AG09309 (cell line): ENCODE measurements around the gene TMPRSS3.
"Not testable (repeated sequence)": the region's sequence is repeated elsewhere in the genome, so short reads cannot be mapped to it uniquely, and the experiment has no call there.

Source experiments
- DNase-seq: peaks from one replicate; pipeline ENCODE4 v3.0.0-alpha.2; 2010; ENCODE audit warnings: low read depth
- H3K4me3 ChIP-seq: 2 replicates; pipeline ENCODE4 v1.5.1; 2011; ENCODE audit warnings: mild to moderate bottlenecking, low read depth, low read length, moderate library complexity; ENCODE audit not compliant: control insufficient read depth
- TF ChIP-seq, protein P1 (sequence below): IDR thresholded peaks from 2 replicates; pipeline ENCODE4 v1.5.1; 2011; ENCODE audit warnings: mild to moderate bottlenecking, low read depth, low read length, inconsistent platforms; ENCODE audit not compliant: insufficient read depth, control insufficient read depth; ENCODE audit errors: missing control alignments

The TMPRSS3 gene

DNA sequence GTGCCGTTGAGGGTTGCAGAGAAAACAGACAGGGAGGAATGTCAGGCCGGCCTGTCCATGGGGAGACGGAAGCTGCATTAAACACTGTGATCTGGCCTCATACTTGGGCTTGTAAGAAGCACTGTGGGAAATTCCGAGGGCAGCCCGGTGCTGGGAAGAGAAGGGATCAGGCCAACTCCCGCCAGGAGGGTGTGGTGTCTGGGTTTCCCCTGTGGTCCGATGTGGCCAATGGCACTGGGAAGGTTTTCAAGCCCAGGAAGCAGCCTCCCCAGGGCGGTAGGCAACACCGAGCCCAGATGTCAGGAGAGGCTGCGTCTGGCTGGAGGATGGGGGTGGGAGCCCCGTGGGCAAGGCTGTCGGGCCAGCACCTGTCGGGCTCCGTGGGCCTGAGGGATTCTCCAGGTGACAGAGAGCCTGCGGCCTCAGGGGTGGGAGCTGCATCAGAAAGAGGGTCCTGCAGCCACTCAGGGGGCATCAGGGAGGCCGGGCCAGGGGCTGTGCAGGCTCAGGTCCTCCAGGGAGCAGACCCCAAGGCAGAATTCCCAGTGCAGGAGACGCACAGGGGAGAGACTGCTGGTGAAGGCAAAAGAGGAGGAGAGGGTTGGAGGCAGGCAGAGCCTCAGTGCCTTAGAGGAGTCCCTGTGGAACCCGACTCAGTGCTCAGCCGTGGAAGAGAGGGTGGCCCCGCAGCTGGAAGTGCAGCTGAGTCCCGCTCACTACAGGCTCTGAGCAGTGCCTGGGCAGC, 16.2 kb upstream of the TMPRSS3 start:
- no peak for DNase-seq
- H3K4me3 ChIP-seq, result no peak overlapping the region
- TF ChIP-seq, protein P1, sequence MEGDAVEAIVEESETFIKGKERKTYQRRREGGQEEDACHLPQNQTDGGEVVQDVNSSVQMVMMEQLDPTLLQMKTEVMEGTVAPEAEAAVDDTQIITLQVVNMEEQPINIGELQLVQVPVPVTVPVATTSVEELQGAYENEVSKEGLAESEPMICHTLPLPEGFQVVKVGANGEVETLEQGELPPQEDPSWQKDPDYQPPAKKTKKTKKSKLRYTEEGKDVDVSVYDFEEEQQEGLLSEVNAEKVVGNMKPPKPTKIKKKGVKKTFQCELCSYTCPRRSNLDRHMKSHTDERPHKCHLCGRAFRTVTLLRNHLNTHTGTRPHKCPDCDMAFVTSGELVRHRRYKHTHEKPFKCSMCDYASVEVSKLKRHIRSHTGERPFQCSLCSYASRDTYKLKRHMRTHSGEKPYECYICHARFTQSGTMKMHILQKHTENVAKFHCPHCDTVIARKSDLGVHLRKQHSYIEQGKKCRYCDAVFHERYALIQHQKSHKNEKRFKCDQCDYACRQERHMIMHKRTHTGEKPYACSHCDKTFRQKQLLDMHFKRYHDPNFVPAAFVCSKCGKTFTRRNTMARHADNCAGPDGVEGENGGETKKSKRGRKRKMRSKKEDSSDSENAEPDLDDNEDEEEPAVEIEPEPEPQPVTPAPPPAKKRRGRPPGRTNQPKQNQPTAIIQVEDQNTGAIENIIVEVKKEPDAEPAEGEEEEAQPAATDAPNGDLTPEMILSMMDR, result no peak

DNA sequence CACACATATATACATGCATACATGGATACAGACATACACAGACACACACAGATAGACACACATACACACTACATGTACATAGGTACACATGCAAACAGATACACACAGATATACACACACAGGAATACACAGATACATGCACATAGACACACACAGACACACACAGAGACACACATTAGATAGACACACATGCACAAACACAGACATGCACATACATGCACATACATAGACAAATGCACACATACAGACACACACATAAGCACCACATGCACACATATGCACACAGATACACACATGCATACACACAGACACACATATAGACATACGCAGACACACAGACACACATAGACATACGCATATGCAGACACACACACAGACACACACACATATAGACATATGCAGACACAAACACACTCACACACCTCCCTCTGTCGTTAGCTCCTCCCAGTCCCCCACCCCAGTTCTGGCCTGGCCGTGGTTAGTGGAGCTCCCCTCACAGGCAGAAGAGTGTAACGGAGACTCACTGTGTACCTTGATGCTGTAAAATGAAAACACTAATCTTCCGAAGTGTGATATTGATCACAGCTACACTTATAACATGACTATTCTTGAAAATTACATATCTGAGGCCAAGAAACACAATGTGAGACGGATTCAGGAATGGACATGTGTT, 15.5 kb upstream of the TMPRSS3 start:
- H3K4me3 ChIP-seq, result no peak overlapping the region
- TF ChIP-seq, protein P1, result no peak
- DNase-seq, result no peak

DNA sequence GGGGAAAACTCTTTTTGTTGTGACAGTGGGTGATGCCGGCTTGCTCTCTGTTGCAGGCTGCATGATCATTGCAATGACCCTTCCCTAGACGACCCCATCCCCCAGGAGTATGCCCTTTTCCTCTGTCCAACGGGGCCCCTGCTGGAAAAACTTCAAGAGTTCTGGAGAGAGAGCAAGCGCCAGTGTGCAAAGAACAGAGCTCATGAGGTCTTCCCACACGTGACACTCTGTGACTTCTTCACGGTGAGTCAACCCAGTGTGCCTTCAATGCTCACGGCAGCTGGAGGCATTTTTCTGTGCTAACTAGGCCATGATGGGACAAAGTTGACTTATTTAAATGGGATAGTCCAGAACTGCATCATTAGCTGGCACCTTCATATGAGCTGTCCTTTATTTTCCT, 13.5 kb upstream of the TMPRSS3 start:
- no peak for DNase-seq
- TF ChIP-seq, protein P1, result no peak
- no peak overlapping the region for H3K4me3 ChIP-seq

DNA sequence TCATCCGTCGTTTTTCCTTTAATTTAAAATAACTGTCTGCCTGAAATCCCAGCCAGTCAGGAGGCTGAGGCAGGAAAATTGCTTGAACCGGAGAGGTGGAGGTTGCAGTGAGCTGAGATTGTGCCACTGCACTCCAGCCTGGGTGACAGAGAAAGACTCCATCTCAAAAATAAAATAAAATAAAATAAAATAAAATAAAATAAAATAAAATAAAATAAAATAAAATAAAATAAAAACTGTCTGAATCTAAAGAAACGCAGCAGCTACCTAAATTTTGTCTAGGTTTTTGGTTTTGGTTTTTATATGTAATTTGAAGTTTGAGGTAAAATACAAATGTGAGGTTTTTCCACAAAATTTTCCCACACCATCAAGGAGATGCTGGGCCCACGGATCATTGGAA, 12.9 kb upstream of the TMPRSS3 start:
- not testable (repeated sequence) for DNase-seq, H3K4me3 ChIP-seq

DNA sequence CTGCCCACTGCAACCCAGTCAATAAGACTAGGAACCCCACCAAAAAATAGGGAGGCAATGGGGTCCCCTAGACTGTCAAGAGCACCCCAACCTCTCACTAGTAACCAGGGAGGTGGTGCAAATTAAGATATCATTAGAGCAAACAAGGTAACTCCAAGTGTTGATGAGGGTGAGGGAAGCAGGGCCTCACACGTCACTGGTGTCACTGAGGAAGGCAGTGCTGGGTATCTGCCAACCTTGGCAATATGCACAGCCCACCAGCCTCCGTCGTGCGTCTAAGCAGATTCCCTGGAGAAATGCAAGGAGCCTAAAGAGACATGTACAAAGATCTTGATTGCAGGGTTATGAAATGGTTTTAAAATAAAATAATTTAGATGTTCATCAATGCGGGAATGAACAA, 11.6 kb upstream of the TMPRSS3 start:
- no peak overlapping the region for H3K4me3 ChIP-seq
- DNase-seq, result no peak
- TF ChIP-seq, protein P1, result no peak

DNA sequence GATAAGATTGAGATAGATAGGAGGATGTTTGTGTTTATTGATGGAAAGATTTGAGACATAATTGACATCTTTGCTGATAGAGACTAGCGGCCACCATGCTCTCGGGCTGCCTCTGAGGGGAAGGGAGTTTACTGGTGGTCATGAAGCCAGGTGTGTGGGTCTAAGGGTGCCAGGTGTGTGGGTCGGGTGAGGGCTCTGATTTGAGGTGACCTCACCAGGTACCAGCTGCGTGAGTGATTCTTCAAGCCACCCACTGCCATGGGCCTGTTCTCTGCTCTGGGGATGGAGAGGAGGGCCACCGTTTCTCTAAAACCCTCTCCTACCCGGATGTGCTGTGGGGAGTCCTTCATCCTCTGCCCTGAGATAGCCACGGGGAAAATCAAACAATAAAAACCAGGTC, 11.0 kb upstream of the TMPRSS3 start:
- H3K4me3 ChIP-seq, result no peak overlapping the region
- TF ChIP-seq, protein P1, result no peak
- DNase-seq, result no peak

DNA sequence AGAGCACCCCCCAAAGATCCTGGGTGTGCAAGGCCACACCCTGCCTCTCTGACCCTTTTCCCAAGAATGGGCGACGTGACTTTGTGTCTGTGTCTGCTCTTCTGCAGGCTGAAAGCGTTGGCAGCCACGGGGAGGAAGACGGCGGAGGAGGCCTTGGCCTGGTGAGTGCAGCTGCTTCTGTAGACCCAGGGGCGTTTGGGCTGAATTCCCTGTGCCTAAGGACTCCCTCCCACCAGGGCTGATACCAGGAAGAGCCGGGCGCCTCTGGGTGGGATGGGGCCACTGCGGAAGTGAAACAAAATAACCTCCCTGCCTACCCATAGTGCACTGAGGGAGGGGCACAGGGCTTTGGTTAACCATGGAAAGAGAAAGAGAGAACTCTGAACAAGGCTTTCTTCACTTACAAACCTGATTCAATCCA, 10.4 kb upstream of the TMPRSS3 start:
- TF ChIP-seq, protein P1, result no peak
- DNase-seq, result no peak
- H3K4me3 ChIP-seq, result no peak overlapping the region
